ENCODE measurements around the gene OSBP2.
"Not testable (repeated sequence)": the region's sequence is repeated elsewhere in the genome, so short reads cannot be mapped to it uniquely, and the experiment has no call there.

OSBP2 gene

GRCh38 chr22:30694640-30695350 is at the start of gene OSBP2:
Gene OSBP2, plus strand, starts transcription at chr22:30694874. Its CDS starts 36 bp downstream, at chr22:30694910.
- no peak for FAIRE-seq

- FAIRE-seq: no peak
Measured at GRCh38 chr22:30646518-30647160, 48.0 kb upstream of the OSBP2 start.

GRCh38 chr22:30647536-30647935 is 47.1 kb upstream of the OSBP2 start:
- FAIRE-seq: no peak

- FAIRE-seq: no peak
Measured at GRCh38 chr22:30648825-30649224, 45.8 kb upstream of the OSBP2 start.

GRCh38 chr22:30649430-30650007 is 45.2 kb upstream of the OSBP2 start:
- FAIRE-seq: no peak

GRCh38 chr22:30650508-30651116 is 44.1 kb upstream of the OSBP2 start:
- FAIRE-seq: no peak

GRCh38 chr22:30652852-30653251 is 41.8 kb upstream of the OSBP2 start:
- FAIRE-seq: no peak

GRCh38 chr22:30654361-30654760 is 40.3 kb upstream of the OSBP2 start:
- FAIRE-seq: no peak

GRCh38 chr22:30655532-30655931 is 39.1 kb upstream of the OSBP2 start:
- FAIRE-seq: no peak

GRCh38 chr22:30662040-30662439 is 32.6 kb upstream of the OSBP2 start:
- FAIRE-seq: no peak

- no peak for FAIRE-seq
Measured at GRCh38 chr22:30664798-30665197, 29.9 kb upstream of the OSBP2 start.

- no peak for FAIRE-seq
Measured at GRCh38 chr22:30665266-30665665, 29.4 kb upstream of the OSBP2 start.

- FAIRE-seq: no peak
Measured at GRCh38 chr22:30665786-30666185, 28.9 kb upstream of the OSBP2 start.

- FAIRE-seq: no peak
Measured at GRCh38 chr22:30667107-30667493, 27.6 kb upstream of the OSBP2 start.

GRCh38 chr22:30667494-30668385 is 26.9 kb upstream of the OSBP2 start, which contains the start of gene DUSP18:
Gene DUSP18, minus strand, starts transcription at chr22:30667875. Its CDS starts 3,872 bp downstream, at chr22:30664003.
- FAIRE-seq: no peak

- FAIRE-seq: no peak
Measured at GRCh38 chr22:30668386-30668710, 26.3 kb upstream of the OSBP2 start.

- no peak for FAIRE-seq
Measured at GRCh38 chr22:30671071-30671470, 23.6 kb upstream of the OSBP2 start.

GRCh38 chr22:30673136-30673535 is 21.5 kb upstream of the OSBP2 start:
- FAIRE-seq: no peak

- no peak for FAIRE-seq
Measured at GRCh38 chr22:30674482-30674881, 20.2 kb upstream of the OSBP2 start.

- FAIRE-seq: no peak
Measured at GRCh38 chr22:30675436-30675835, 19.2 kb upstream of the OSBP2 start.

- not testable (repeated sequence) for FAIRE-seq
Measured at GRCh38 chr22:30676565-30676964, 18.1 kb upstream of the OSBP2 start.

- not testable (repeated sequence) for FAIRE-seq
Measured at GRCh38 chr22:30679895-30680690, 14.6 kb upstream of the OSBP2 start.

Measured in colon (tissue), 2 donors.